Osteocyte (in vitro differentiated cells): Measurements from ENCODE around the gene PRPH. TPM values are rescaled to one million over a fixed set of nuclear protein-coding genes. Genes with fewer than 3 reads are reported as not detected.
A peak's percentile ranks its signal among the peaks of the same experiment; 100 is the strongest.

Experiments used
- DNase-seq: peaks from one replicate; pipeline ENCODE4 v3.0.0; 2021; ENCODE audit warnings: mixed read lengths; ENCODE audit not compliant: unreplicated experiment; ENCODE audit errors: extremely low spot score
- H3K27ac Mint-ChIP-seq: one replicate; pipeline ENCODE4 v1.8.0; 2021; ENCODE audit warnings: mild to moderate bottlenecking, mixed read lengths; ENCODE audit not compliant: unreplicated experiment
- H3K27me3 Mint-ChIP-seq: one replicate; pipeline ENCODE4 v1.8.0; 2021; ENCODE audit warnings: mixed read lengths; ENCODE audit not compliant: unreplicated experiment
- H3K36me3 Mint-ChIP-seq: one replicate; pipeline ENCODE4 v1.8.0; 2021; ENCODE audit warnings: mixed read lengths; ENCODE audit not compliant: unreplicated experiment
- H3K4me1 Mint-ChIP-seq: one replicate; pipeline ENCODE4 v1.8.0; 2021; ENCODE audit warnings: mixed read lengths; ENCODE audit not compliant: unreplicated experiment
- H3K4me3 Mint-ChIP-seq: one replicate; pipeline ENCODE4 v1.8.0; 2021; ENCODE audit warnings: mild to moderate bottlenecking, moderate library complexity, mixed read lengths; ENCODE audit not compliant: unreplicated experiment
- H3K9me3 Mint-ChIP-seq: one replicate; pipeline ENCODE4 v1.8.0; 2021; ENCODE audit warnings: mixed read lengths; ENCODE audit not compliant: unreplicated experiment
- CTCF ChIP-seq: fragments of 200-600 bp; sonication (generic); IDR thresholded peaks from 2 replicates; pipeline ENCODE4 v1.5.0; 2021; ENCODE audit warnings: antibody characterized with exemption, mild to moderate bottlenecking, moderate library complexity
- total RNA-seq: library from RNA; stranded (reverse); gene quantifications from 2 replicates; pipeline ENCODE4 v1.2.1, GENCODE V29; 2021

PRPH gene
- total RNA-seq, 1 donor from 2014 or later, result not detected

GRCh38 chr12:49336645-49337584, 42.0 kb downstream of the PRPH start, which contains the start of gene C1QL4:
TSS of gene C1QL4 (minus strand) at chr12:49337188. CDS start at chr12:49336477, 711 bp downstream.
- Mint-ChIP-seq H3K36me3 (no peaks in the 10 kb centered on the region), H3K9me3 (no peaks in the 10 kb centered on the region), H3K27me3 (peaks cover 25% of the 10 kb centered on the region), H3K4me3 (peak within 1 kb of the TSS; percentile 72), H3K27ac (no peak within 1 kb of the TSS), H3K4me1 (peaks cover 20% of the 10 kb centered on the region)
- peak; percentile 96 for DNase-seq
- TF ChIP-seq CTCF, result peak; percentile 98

DNA sequence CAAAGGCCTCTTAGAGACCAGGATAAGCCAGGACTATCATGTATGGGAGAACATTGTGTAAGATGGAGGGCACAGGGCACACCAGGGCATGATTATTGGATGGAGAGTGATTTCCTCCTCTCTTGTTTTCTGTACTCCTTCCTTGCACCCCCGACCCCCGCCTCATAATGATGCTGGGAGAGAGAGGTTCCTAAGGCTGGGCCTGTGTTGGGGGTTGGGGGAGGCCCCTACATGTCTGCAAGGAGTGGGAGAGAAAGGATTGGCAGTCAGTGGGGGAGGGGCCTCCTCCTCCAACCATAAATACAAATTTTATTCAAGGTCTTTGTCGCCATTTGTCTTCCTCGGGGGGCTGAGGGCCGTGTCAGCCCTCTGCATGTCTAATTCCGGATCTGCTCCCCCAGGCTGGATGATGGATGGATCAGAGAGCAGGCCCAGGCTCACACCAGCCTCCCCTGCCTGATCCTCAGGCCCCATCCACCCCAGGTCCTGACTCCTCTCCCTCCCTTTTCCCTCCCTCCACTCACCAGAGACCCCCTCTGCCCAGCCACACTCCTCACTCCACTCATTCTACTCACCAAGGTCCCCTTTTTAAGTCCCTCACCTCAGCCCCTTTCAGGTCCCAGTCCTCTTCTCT, 44.0 kb downstream of the PRPH start:
- peaks cover 31% of the 10 kb centered on the region for H3K27me3 Mint-ChIP-seq
- TF ChIP-seq CTCF, result no peak
- no peak overlapping the region for H3K4me3 Mint-ChIP-seq
- no peak for DNase-seq
- H3K9me3 Mint-ChIP-seq, result no peaks in the 10 kb centered on the region
- H3K27ac Mint-ChIP-seq, result peak overlapping the region; percentile 34
- peaks cover 32% of the 10 kb centered on the region for H3K4me1 Mint-ChIP-seq
- H3K36me3 Mint-ChIP-seq, result no peaks in the 10 kb centered on the region

DNA sequence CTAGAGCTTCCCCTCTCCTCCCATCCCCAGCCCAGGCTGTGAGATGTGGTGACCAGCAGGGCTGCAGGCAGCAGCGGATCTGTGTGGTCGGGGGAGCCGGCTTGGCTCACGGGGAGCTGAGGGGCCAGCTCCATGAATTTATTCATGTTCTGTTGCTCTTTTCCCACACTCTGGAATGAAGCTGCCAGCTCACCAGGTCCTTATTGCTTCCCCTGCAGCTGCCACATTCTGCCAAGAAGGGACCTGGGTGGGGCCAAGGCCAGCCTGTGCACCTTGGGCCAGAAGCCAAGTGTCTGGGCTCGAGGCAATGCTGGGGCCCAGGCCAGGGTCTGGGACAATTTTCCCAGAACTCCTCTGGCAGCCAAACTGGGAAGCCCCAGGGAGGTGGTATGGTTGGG, 44.5 kb downstream of the PRPH start:
- Mint-ChIP-seq H3K27me3 (peaks cover 35% of the 10 kb centered on the region), H3K27ac (peak overlapping the region; percentile 34), H3K36me3 (no peaks in the 10 kb centered on the region), H3K4me3 (no peak overlapping the region), H3K9me3 (no peaks in the 10 kb centered on the region), H3K4me1 (peaks cover 33% of the 10 kb centered on the region)
- no peak for DNase-seq
- no peak for TF ChIP-seq CTCF

- no peak for TF ChIP-seq CTCF
- Mint-ChIP-seq H3K9me3 (no peaks in the 10 kb centered on the region), H3K27me3 (peaks cover 35% of the 10 kb centered on the region), H3K4me3 (no peak overlapping the region), H3K36me3 (no peaks in the 10 kb centered on the region), H3K4me1 (peaks cover 33% of the 10 kb centered on the region), H3K27ac (no peak overlapping the region)
- DNase-seq, result no peak
Observed at GRCh38 chr12:49340095-49340870, 45.3 kb downstream of the PRPH start.
